Cardiac muscle cell (in vitro differentiated cells and primary cell): Measurements from ENCODE around the gene MMP24. TPM values are rescaled to one million over a fixed set of nuclear protein-coding genes. Genes with fewer than 3 reads are reported as not detected.

Source experiments
- DNase-seq, 2 donors: peaks; one replicate each; pipeline versions ENCODE4 v3.0.0 to v3.0.0-alpha.2; 2010 to 2017; ENCODE audit warnings: low read depth in 1 of 2, low spot score in 1 of 2
- H3K27ac ChIP-seq: fragments of 200-600 bp; sonication (generic); 2 replicates; pipeline ENCODE4 v1.5.1; 2016
- H3K27me3 ChIP-seq: fragments of 200-600 bp; sonication (generic); 2 replicates; pipeline ENCODE4 v1.6.0; 2016; ENCODE audit warnings: control low read depth
- H3K36me3 ChIP-seq: fragments of 200-600 bp; sonication (generic); 2 replicates; pipeline ENCODE4 v1.5.1; 2016; ENCODE audit warnings: control low read depth
- H3K4me1 ChIP-seq: fragments of 200-600 bp; sonication (generic); 2 replicates; pipeline ENCODE4 v1.8.1; 2017; ENCODE audit warnings: low read depth, mild to moderate bottlenecking, mixed run types
- H3K4me3 ChIP-seq: fragments of 200-600 bp; sonication (generic); 2 replicates; pipeline ENCODE4 v1.5.1; 2016; ENCODE audit warnings: mild to moderate bottlenecking
- H3K9me3 ChIP-seq: fragments of 200-600 bp; sonication (generic); 2 replicates; pipeline ENCODE4 v1.5.1; 2017; ENCODE audit warnings: low read depth, mild to moderate bottlenecking, control low read depth
- CTCF ChIP-seq: IDR thresholded peaks from 2 replicates; pipeline ENCODE4 v1.5.1; 2012; ENCODE audit warnings: low read depth, mild to moderate bottlenecking, low read length
- polyA plus RNA-seq: library from polyadenylated mRNA; unstranded; fragments of >200 nt; fragmentation: Nextera tagmentation; extraction: Ambion mirVana; gene quantifications from 2 replicates; pipeline ENCODE4 v1.2.1, GENCODE V29; 2016
- total RNA-seq: library from RNA; depleted of rRNA; stranded (reverse); fragments of >200 nt; gene quantifications from 2 replicates; pipeline ENCODE4 v1.2.3, GENCODE V29; 2016

The MMP24 gene
- total and polyA plus RNA-seq, 2 experiments from 2014 or later = 5.9 to 8.9 TPM

GRCh38 chr20:35263532-35264341, 37.2 kb downstream of the MMP24 start:
- Histone ChIP-seq H3K4me1 (peaks cover 38% of the 10 kb centered on the region), H3K4me3 (no peak overlapping the region), H3K36me3 (no peaks in the 10 kb centered on the region), H3K27ac (peak overlapping the region; percentile 87), H3K9me3 (no peaks in the 10 kb centered on the region), H3K27me3 (no peaks in the 10 kb centered on the region)
- no peak for TF ChIP-seq CTCF
- DNase-seq = no peak

- H3K4me1 ChIP-seq = peaks cover 30% of the 10 kb centered on the region
- H3K36me3 ChIP-seq = no peaks in the 10 kb centered on the region
- TF ChIP-seq CTCF = peak; percentile 9
- peak in 1 of 2 donors; percentile 47 for DNase-seq
- H3K4me3 ChIP-seq = no peak overlapping the region
- no peaks in the 10 kb centered on the region for H3K27me3 ChIP-seq
- H3K9me3 ChIP-seq = no peaks in the 10 kb centered on the region
- H3K27ac ChIP-seq = no peak overlapping the region
These were observed 38.3 kb downstream of the MMP24 start for GRCh38 chr20:35264755-35265154.

- Histone ChIP-seq H3K4me1 (peaks cover 20% of the 10 kb centered on the region), H3K4me3 (no peak overlapping the region), H3K27me3 (no peaks in the 10 kb centered on the region), H3K9me3 (no peaks in the 10 kb centered on the region), H3K27ac (no peak overlapping the region), H3K36me3 (no peaks in the 10 kb centered on the region)
- no peak for TF ChIP-seq CTCF
- no peak for DNase-seq
These were observed 40.6 kb downstream of the MMP24 start for GRCh38 chr20:35267092-35267491.

- Histone ChIP-seq H3K4me3 (no peak overlapping the region), H3K4me1 (peaks cover 9% of the 10 kb centered on the region), H3K36me3 (no peaks in the 10 kb centered on the region), H3K9me3 (no peaks in the 10 kb centered on the region), H3K27ac (no peak overlapping the region), H3K27me3 (no peaks in the 10 kb centered on the region)
- peak; percentile 87 for TF ChIP-seq CTCF
- DNase-seq = peak; percentile 72 to 86
These were observed 42.7 kb downstream of the MMP24 start for GRCh38 chr20:35269055-35269781.

GRCh38 chr20:35270021-35270902, 43.8 kb downstream of the MMP24 start:
- Histone ChIP-seq H3K9me3 (no peaks in the 10 kb centered on the region), H3K36me3 (no peaks in the 10 kb centered on the region), H3K27ac (peak overlapping the region; percentile 62), H3K4me3 (no peak overlapping the region), H3K27me3 (no peaks in the 10 kb centered on the region), H3K4me1 (peaks cover 9% of the 10 kb centered on the region)
- DNase-seq = no peak
- TF ChIP-seq CTCF = no peak
